Sigmoid colon (tissue), 7 donors: ENCODE data around the gene ZNF474. TPM values are rescaled to one million over a fixed set of nuclear protein-coding genes. Genes with fewer than 3 reads are reported as not detected.
A peak's percentile ranks its signal among the peaks of the same experiment; 100 is the strongest.

Experiments used
- DNase-seq: peaks from one replicate; pipeline ENCODE4 v3.0.0-alpha.2; 2019
- H3K27ac ChIP-seq, 4 donors: fragments of 200-600 bp; sonication (generic); one replicate each; pipeline ENCODE4 v1.5.1; 2016 to 2019; ENCODE audit warnings: mild to moderate bottlenecking in 1 of 4
- H3K27me3 ChIP-seq, 3 donors: fragments of 200-600 bp; sonication (generic); one replicate each; pipeline ENCODE4 v1.5.1; 2019; ENCODE audit warnings: mild to moderate bottlenecking in 1 of 3
- H3K36me3 ChIP-seq, 4 donors: fragments of 200-600 bp; sonication (generic); one replicate each; pipeline ENCODE4 v1.5.1; 2016 to 2019
- H3K4me1 ChIP-seq, 4 donors: fragments of 200-600 bp; sonication (generic); one replicate each; pipeline ENCODE4 v1.5.1; 2017 to 2019
- H3K4me3 ChIP-seq, 4 donors: fragments of 200-600 bp; sonication (generic); one replicate each; pipeline ENCODE4 v1.5.1; 2017 to 2019; ENCODE audit warnings: mild to moderate bottlenecking in 2 of 4, moderate library complexity in 1 of 4
- H3K9me3 ChIP-seq, 4 donors: fragments of 200-600 bp in 3 of 4; sonication (generic) in 3 of 4; one replicate each; pipeline versions ENCODE4 v1.5.1 to v1.6.1; 2013 to 2019
- CTCF ChIP-seq, 4 experiments: fragments of 450-650 bp in 3 of 4; fragments of 200-600 bp in 1 of 4; IDR thresholded peaks; one replicate each; pipeline ENCODE4 v1.5.1; 2016 to 2019; ENCODE audit warnings: antibody characterized with exemption in 4 of 4, mild to moderate bottlenecking in 3 of 4, moderate library complexity in 2 of 4
- EP300 ChIP-seq, 4 donors: sonication (generic); formaldehyde crosslinking; IDR thresholded peaks; one replicate each; pipeline ENCODE4 v1.6.1; 2017; ENCODE audit warnings: antibody characterized with exemption in 4 of 4
- POLR2A ChIP-seq, 2 donors: fragments of 450-650 bp; IDR thresholded peaks; one replicate each; pipeline ENCODE4 v1.6.1; 2016; ENCODE audit warnings: antibody characterized with exemption in 2 of 2, mild to moderate bottlenecking in 2 of 2, moderate library complexity in 2 of 2
- POLR2AphosphoS5 ChIP-seq, 4 donors: sonication (generic); formaldehyde crosslinking; IDR thresholded peaks; one replicate each; pipeline ENCODE4 v1.6.1; 2017; ENCODE audit warnings: antibody characterized with exemption in 4 of 4
- WGBS, 2 donors: extraction: QIAGEN DNeasy Blood & Tissue Kit; methylation state at CpG; one replicate each; pipeline ENCODE4 v1.1.7; 2013; 5-methylcytosine and 5-hydroxymethylcytosine counted together
- intact Hi-C: fragments of 100-400 bp; cut with DNase I; formaldehyde crosslinking; loops from one replicate; pipeline ENCODE4 v1.15.1; 2023
- polyA plus RNA-seq, 3 donors: library from polyadenylated mRNA; stranded (reverse); fragments of 200-250 nt; gene quantifications; one replicate each; pipeline ENCODE4 v1.2.3, GENCODE V29; 2013
- total RNA-seq, 4 donors: library from RNA; depleted of rRNA; stranded (reverse); fragments of >200 nt; gene quantifications; one replicate each; pipeline ENCODE4 v1.1.0, GENCODE V29; 2016
- donor health status: healthy with polysubstance abuse.
- donor health status: Bipolar disorder and iron deficiency.
- donor health status: healthy.

The ZNF474 gene
- total and polyA plus RNA-seq, 7 donors: 0.07 to 0.28 (median 0.27) TPM; not detected in 4

- WGBS, 2 donors: 67 to 71% methylated on average over 4 of the region's 4 CpGs
These were observed 34.0 kb downstream of the ZNF474 start for GRCh38 chr5:122163121-122164069.

GRCh38 chr5:122164070-122164435 lies 34.7 kb downstream of the ZNF474 start:
- no peak overlapping the region for H3K4me3 ChIP-seq
- peak overlapping the region in 2 of 4 donors; percentile 38 to 71 for H3K27ac ChIP-seq
- H3K27me3 ChIP-seq: no peaks in the 10 kb centered on the region
- no peaks in the 10 kb centered on the region for H3K36me3 ChIP-seq
- TF ChIP-seq POLR2A (IDR thresholded peaks at IDR 0.05) (no peak), EP300 (IDR thresholded peaks at IDR 0.05) (no peak), CTCF (IDR thresholded peaks at IDR 0.05) (no peak), POLR2AphosphoS5 (IDR thresholded peaks at IDR 0.05) (no peak)
- intact Hi-C loops: no loop called here
- peaks cover 0 to 29% (median 20%) of the 10 kb centered on the region in 4 donors for H3K4me1 ChIP-seq
- no peaks in the 10 kb centered on the region for H3K9me3 ChIP-seq
- DNase-seq: no peak

More at GRCh38 chr5:122163121-122164069, 34.0 kb downstream of the ZNF474 start:
- H3K4me1 ChIP-seq: peaks cover 0 to 29% (median 20%) of the 10 kb centered on the region in 4 donors
- no peak for DNase-seq
- intact Hi-C loops: no loop called here
- no peaks in the 10 kb centered on the region for H3K9me3 ChIP-seq
- H3K27ac ChIP-seq: peak overlapping the region in 2 of 4 donors; percentile 38 to 71
- no peaks in the 10 kb centered on the region for H3K36me3 ChIP-seq
- H3K4me3 ChIP-seq: no peak overlapping the region
- TF ChIP-seq EP300 (IDR thresholded peaks at IDR 0.05) (no peak), POLR2A (IDR thresholded peaks at IDR 0.05) (no peak), CTCF (IDR thresholded peaks at IDR 0.05) (no peak), POLR2AphosphoS5 (IDR thresholded peaks at IDR 0.05) (no peak)
- H3K27me3 ChIP-seq: no peaks in the 10 kb centered on the region

- Histone ChIP-seq H3K36me3 (no peaks in the 10 kb centered on the region), H3K27me3 (no peaks in the 10 kb centered on the region), H3K4me3 (no peak overlapping the region), H3K27ac (peak overlapping the region in 2 of 4 donors; percentile 25 to 71), H3K9me3 (no peaks in the 10 kb centered on the region), H3K4me1 (peaks cover 0 to 29% (median 20%) of the 10 kb centered on the region in 4 donors)
- TF ChIP-seq EP300 (IDR thresholded peaks at IDR 0.05) (no peak), POLR2AphosphoS5 (IDR thresholded peaks at IDR 0.05) (no peak), POLR2A (IDR thresholded peaks at IDR 0.05) (no peak), CTCF (IDR thresholded peaks at IDR 0.05) (no peak)
- WGBS, 2 donors: 41 to 69% methylated on average over 3 of the region's 3 CpGs
- no peak for DNase-seq
- intact Hi-C loops: no loop called here
These were observed 35.6 kb downstream of the ZNF474 start for GRCh38 chr5:122164831-122165558.

- Histone ChIP-seq H3K27ac (peak overlapping the region in 1 of 4 donors; percentile 25), H3K36me3 (no peaks in the 10 kb centered on the region), H3K9me3 (no peaks in the 10 kb centered on the region), H3K4me3 (no peak overlapping the region), H3K4me1 (peaks cover 0 to 29% (median 20%) of the 10 kb centered on the region in 4 donors), H3K27me3 (no peaks in the 10 kb centered on the region)
- TF ChIP-seq POLR2A (IDR thresholded peaks at IDR 0.05): no peak
- 17 to 65% methylated on average over 3 of the region's 3 CpGs for WGBS, 2 donors
- intact Hi-C loops: no loop called here
- no peak for DNase-seq
These were observed 36.3 kb downstream of the ZNF474 start for GRCh38 chr5:122165559-122166078.
